ENCODE measurements around the gene PLD1.

DNA sequence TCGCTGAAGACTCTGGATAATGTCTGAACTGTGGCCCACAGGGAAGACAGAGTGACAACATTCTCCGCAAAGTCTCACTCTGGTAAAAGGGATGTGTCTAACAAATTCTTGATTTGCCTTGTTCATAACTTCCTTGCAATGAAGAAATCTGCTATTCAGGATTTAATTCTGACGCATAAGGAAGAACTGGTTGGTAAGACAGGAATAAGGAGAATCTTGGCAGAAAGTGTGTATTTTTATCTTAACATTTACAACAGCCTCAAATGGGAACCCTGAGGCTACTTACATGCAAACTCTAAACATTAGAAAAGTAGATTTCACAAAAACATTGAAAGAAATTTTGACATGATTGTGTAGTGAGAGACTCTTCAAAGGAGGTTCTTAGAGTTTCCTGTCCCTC, 10.8 kb upstream of the PLD1 start:
- TF ChIP-seq, protein P1, sequence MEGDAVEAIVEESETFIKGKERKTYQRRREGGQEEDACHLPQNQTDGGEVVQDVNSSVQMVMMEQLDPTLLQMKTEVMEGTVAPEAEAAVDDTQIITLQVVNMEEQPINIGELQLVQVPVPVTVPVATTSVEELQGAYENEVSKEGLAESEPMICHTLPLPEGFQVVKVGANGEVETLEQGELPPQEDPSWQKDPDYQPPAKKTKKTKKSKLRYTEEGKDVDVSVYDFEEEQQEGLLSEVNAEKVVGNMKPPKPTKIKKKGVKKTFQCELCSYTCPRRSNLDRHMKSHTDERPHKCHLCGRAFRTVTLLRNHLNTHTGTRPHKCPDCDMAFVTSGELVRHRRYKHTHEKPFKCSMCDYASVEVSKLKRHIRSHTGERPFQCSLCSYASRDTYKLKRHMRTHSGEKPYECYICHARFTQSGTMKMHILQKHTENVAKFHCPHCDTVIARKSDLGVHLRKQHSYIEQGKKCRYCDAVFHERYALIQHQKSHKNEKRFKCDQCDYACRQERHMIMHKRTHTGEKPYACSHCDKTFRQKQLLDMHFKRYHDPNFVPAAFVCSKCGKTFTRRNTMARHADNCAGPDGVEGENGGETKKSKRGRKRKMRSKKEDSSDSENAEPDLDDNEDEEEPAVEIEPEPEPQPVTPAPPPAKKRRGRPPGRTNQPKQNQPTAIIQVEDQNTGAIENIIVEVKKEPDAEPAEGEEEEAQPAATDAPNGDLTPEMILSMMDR (IDR thresholded peaks at IDR 0.05): no peak
- no peak for TF ChIP-seq POLR2AphosphoS5 (IDR thresholded peaks at IDR 0.05)
